Activated CD4-positive, alpha-beta memory T cell treated with anti-CD3 and anti-CD28 coated beads, Interleukin-2, amount 10 ng/mL, durations not matched to agents 7 days and 5 days (primary cell): ENCODE data around the gene CNOT2. TPM values are rescaled to one million over a fixed set of nuclear protein-coding genes. Genes with fewer than 3 reads are reported as not detected.
A peak's percentile ranks its signal among the peaks of the same experiment; 100 is the strongest.

Source experiments
- CTCF ChIA-PET: fragments of 350-600 bp; sonication (Branson Sonifier 250); formaldehyde crosslinking; loops from one replicate; lab custom pipeline; 2021; ENCODE audit warnings: antibody characterized with exemption, inconsistent platforms; lab: Charles Lee
- POLR2A ChIA-PET: fragments of 350-600 bp; sonication (Branson Sonifier 250); formaldehyde crosslinking; loops from one replicate; lab custom pipeline; 2021; ENCODE audit warnings: antibody characterized with exemption; lab: Charles Lee
- DNase-seq: peaks from one replicate; pipeline ENCODE4 v3.0.0-alpha.2; 2020
- H3K27ac Mint-ChIP-seq: one replicate; pipeline ENCODE4 v1.8.0; 2021; ENCODE audit warnings: mild to moderate bottlenecking, mixed read lengths
- H3K27me3 Mint-ChIP-seq: one replicate; pipeline ENCODE4 v1.8.0; 2021; ENCODE audit warnings: mixed read lengths
- H3K36me3 Mint-ChIP-seq: one replicate; pipeline ENCODE4 v1.8.0; 2021; ENCODE audit warnings: low read depth, mixed read lengths
- H3K4me1 Mint-ChIP-seq: one replicate; pipeline ENCODE4 v1.8.0; 2021; ENCODE audit warnings: mixed read lengths
- H3K4me3 Mint-ChIP-seq: one replicate; pipeline ENCODE4 v1.8.0; 2021; ENCODE audit warnings: mild to moderate bottlenecking, mixed read lengths
- H3K9me3 Mint-ChIP-seq: one replicate; pipeline ENCODE4 v1.8.0; 2021; ENCODE audit warnings: mixed read lengths
- total RNA-seq, 2 experiments: library from RNA; stranded (reverse); gene quantifications; one replicate each; pipeline ENCODE4 v1.2.3, GENCODE V29; 2021

CNOT2 gene
- total RNA-seq, 2 experiments from 2014 or later: 63.9 to 69.5 TPM

DNA sequence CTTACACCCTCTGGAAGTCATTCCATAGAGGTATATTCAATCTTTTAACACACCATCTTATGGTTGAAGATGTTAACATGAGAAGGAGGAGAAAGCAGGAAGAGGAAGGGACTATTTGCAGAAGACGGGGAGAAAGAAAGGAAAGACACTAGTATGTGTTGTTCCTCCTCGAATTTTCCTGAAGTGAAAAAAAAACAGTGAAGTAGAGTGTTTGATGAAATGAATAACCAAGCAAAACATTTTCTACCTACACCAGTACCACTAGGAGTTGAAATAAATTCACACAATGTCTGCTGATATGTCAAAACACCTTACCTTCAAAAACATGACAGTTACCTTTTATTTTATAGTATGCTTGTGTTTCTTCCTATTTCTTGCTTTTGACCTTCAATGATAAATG is 1.4 kb upstream of the CNOT2 start:
- H3K4me1 Mint-ChIP-seq: peaks cover 54% of the 10 kb centered on the region
- H3K27ac Mint-ChIP-seq: peak overlapping the region; percentile 100
- ChIA-PET CTCF (no interaction called here), POLR2A (no interaction called here)
- no peaks in the 10 kb centered on the region for H3K9me3 Mint-ChIP-seq
- no peak for DNase-seq
- H3K4me3 Mint-ChIP-seq: peak overlapping the region; percentile 100
- H3K27me3 Mint-ChIP-seq: no peaks in the 10 kb centered on the region
- H3K36me3 Mint-ChIP-seq: peaks cover 66% of the 10 kb centered on the region

DNA sequence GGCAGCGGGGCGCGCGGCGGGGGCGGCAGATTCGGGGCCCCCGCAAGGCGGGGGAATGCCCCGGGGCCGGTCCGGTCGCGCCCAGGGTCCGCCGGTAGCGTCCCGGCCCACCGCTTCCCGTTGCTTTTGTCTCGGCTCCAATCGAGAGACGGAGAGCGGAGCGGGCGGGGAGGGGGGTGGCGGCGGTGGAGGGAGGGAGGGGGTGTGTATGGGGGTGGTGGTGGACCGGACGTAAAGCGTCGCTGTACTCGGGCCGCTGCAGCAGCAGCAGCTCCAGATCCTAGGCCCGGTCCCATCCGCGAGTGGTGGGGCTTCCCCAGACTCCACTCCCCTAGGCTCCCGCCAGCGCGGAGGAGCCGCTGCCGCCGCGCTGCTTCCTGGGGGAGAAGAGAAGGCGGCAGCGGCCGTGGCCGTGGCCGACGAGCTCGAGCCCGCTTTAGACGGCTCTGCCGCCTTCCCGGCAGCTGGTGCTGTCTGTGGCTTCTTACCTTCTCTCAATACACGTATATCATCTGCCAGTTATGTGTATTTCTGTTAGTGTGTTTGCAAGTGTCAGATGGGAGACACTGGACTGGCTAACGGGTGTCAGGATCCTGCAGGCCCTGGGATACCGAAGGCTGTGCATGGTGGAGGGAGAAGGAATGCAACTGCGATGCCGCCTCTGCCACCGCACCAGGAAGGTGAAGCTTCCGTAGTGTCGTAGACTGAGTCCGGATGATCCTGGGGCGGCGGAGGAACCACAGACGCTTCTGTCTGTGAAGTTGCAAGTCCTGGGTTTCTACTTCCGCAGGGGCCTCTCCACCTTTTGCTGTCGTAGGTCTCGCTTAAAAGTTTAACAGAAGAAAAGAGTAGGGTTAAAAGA is 508 bp downstream of the CNOT2 start:
- POLR2A ChIA-PET: interaction anchor here (0.7 to 1.7 kb wide), 11 partner anchors 9 to 1596 kb away, joined by 3 to 7 read pairs (median 3); partner anchors contain the start of genes CCT2, FRS2 and RAB3IP
- CTCF ChIA-PET: no interaction called here
- H3K9me3 Mint-ChIP-seq: no peaks in the 10 kb centered on the region
- H3K27me3 Mint-ChIP-seq: no peaks in the 10 kb centered on the region
- H3K27ac Mint-ChIP-seq: peak overlapping the region; percentile 100
- peak overlapping the region; percentile 100 for H3K4me3 Mint-ChIP-seq
- peak; percentile 70 for DNase-seq
- peaks cover 63% of the 10 kb centered on the region for H3K4me1 Mint-ChIP-seq
- H3K36me3 Mint-ChIP-seq: peaks cover 67% of the 10 kb centered on the region

DNA sequence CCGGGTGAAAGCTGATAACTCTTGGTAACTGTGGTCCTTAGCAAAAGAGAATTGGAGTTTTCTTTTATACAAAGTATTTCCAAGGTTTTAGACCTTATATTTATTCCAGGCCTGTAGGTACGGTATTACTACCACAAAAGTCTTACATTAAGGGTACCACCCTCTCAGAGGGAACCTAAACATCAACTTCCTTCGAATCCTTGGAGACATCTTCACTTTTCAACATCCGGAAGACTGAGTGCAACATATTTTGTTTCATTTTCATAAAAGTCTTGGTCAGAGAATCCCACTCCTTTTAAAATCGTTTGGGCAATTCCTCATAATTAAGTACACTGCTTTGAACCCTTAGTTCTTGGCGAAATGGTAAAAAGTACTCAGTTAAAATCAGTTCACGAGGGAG is 1.2 kb downstream of the CNOT2 start:
- Mint-ChIP-seq H3K9me3 (no peaks in the 10 kb centered on the region), H3K4me3 (peak overlapping the region; percentile 100), H3K36me3 (peaks cover 65% of the 10 kb centered on the region), H3K4me1 (peaks cover 63% of the 10 kb centered on the region), H3K27me3 (no peaks in the 10 kb centered on the region), H3K27ac (peak overlapping the region; percentile 99)
- no peak for DNase-seq
- CTCF ChIA-PET: no interaction called here
- POLR2A ChIA-PET: interaction anchor here (0.7 to 1.7 kb wide), 9 partner anchors 8 to 1596 kb away, joined by 3 to 7 read pairs (median 3); partner anchors contain the start of genes CCT2, FRS2 and RAB3IP

DNA sequence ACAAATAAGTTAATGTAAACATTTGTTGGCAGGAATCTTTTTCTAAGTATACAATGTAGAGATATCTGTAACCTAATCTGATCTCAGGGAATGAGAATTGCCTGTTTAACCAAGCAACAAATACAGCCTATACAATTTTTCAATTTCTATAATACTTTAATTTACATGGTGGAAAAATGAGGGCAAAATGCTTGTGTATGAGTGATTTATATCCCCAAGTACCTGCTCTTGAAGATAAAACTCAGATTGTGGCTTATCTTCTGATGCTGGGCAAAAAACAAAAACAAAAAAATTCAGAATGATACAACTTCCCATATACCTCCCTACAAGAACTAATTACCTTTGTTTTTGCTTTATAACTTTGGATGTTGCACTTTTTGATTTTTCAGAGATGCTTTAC is 2.2 kb downstream of the CNOT2 start:
- DNase-seq: no peak
- POLR2A ChIA-PET: no interaction called here
- CTCF ChIA-PET: no interaction called here
- Mint-ChIP-seq H3K4me1 (peaks cover 57% of the 10 kb centered on the region), H3K9me3 (no peaks in the 10 kb centered on the region), H3K27ac (no peak overlapping the region), H3K4me3 (peak overlapping the region; percentile 100), H3K27me3 (no peaks in the 10 kb centered on the region), H3K36me3 (peaks cover 56% of the 10 kb centered on the region)

DNA sequence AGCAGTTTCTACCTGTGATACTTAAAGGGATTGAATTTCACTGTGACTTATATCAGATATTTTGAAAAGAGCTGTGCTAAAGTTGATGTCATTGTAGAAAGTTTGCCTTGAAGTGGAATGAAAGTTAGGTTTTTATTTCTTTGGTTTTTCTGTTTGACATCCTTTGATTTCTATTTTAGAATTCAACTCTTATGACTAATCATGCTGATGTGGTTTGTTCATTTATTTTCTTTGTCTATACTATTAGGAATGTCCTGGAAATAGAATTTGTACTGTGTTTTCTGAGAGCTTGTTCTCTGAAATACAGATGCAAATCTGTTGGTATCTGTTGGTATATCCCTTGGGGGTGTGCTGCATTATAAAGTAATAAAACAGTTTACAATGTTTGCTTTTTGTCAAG is 3.3 kb downstream of the CNOT2 start:
- H3K4me1 Mint-ChIP-seq: peaks cover 52% of the 10 kb centered on the region
- no peaks in the 10 kb centered on the region for H3K9me3 Mint-ChIP-seq
- no peak for DNase-seq
- peaks cover 52% of the 10 kb centered on the region for H3K36me3 Mint-ChIP-seq
- ChIA-PET CTCF (no interaction called here), POLR2A (no interaction called here)
- H3K27ac Mint-ChIP-seq: no peak overlapping the region
- no peaks in the 10 kb centered on the region for H3K27me3 Mint-ChIP-seq
- H3K4me3 Mint-ChIP-seq: no peak overlapping the region

DNA sequence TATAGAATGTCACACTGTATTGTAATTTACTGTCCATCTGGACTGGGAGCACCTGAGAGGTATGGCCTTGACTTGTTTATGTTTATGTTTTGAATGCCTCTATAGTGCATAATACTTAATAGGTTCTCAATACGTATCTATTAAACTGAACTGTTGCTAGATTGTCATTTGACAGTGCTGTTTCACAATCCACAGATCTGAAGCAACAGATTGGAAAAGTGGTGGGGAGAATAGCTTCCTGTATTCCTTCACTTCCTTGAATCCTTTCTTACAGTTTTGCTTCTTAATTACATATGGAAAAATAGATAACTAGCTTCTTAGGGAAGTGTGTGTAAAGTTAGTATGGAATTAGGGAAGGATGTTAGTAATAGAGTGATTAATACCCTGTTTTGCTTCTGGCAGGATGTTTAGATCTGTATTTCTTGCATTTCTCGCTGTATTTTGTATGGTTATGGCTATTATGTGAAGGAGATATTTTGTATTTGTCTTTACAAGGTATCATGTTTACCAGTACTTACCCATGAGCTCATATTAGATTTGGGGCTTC is 4.5 kb downstream of the CNOT2 start:
- no peak overlapping the region for H3K4me3 Mint-ChIP-seq
- no peak for DNase-seq
- no peaks in the 10 kb centered on the region for H3K9me3 Mint-ChIP-seq
- peaks cover 47% of the 10 kb centered on the region for H3K36me3 Mint-ChIP-seq
- ChIA-PET POLR2A (no interaction called here), CTCF (no interaction called here)
- H3K27me3 Mint-ChIP-seq: no peaks in the 10 kb centered on the region
- peaks cover 43% of the 10 kb centered on the region for H3K4me1 Mint-ChIP-seq
- no peak overlapping the region for H3K27ac Mint-ChIP-seq

DNA sequence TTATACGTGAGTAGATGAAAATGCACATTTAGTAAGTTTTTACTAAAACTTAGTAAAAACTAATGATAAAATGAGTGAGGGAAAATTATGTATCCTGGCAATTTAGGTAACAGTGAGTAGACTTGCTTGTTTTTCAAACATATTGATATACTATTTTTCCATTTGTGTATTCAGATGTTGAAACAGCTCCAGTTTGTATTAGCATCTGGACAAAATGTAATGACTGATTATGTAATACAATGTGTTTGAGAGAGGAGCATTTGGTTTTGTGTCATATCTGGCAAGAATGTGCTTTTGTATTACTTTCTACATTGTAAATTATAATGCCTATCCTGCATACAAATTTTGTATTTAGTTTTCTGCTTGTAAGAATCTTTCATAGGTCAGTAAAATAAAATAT is 5.6 kb downstream of the CNOT2 start:
- CTCF ChIA-PET: interaction anchor here (0.6 kb wide), 1 partner anchor 10 kb away, joined by 5 read pairs; no protein-coding TSS in a partner anchor
- peaks cover 40% of the 10 kb centered on the region for H3K36me3 Mint-ChIP-seq

DNA sequence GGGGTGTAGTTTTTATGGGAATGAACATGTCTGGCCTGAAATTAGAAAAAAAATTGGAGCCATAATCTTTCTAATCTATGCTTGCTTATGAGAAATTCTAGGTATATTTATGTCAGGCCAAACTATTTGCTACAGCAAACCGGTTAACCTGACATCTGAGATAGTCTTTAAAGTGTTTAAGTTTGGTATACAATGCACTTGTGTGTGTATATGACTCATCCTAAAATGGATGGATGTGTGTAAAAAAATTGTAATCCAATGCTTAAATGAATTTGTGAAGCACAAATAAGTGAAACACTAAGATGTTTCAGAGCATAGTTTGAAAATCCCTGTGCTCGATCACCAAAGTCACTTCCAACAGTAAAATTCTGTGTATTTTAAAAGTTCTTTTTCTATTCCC is 6.7 kb downstream of the CNOT2 start:
- DNase-seq: no peak
- Mint-ChIP-seq H3K36me3 (peaks cover 32% of the 10 kb centered on the region), H3K27me3 (no peaks in the 10 kb centered on the region), H3K27ac (no peak overlapping the region), H3K4me3 (no peak overlapping the region), H3K9me3 (no peaks in the 10 kb centered on the region), H3K4me1 (peaks cover 38% of the 10 kb centered on the region)
- ChIA-PET POLR2A (no interaction called here), CTCF (no interaction called here)

More for the DNA sequence above, 5.6 kb downstream of the CNOT2 start:
- POLR2A ChIA-PET: no interaction called here
- no peaks in the 10 kb centered on the region for H3K9me3 Mint-ChIP-seq
- no peak for DNase-seq
- no peak overlapping the region for H3K27ac Mint-ChIP-seq
- no peak overlapping the region for H3K4me3 Mint-ChIP-seq
- peaks cover 43% of the 10 kb centered on the region for H3K4me1 Mint-ChIP-seq
- H3K27me3 Mint-ChIP-seq: no peaks in the 10 kb centered on the region

DNA sequence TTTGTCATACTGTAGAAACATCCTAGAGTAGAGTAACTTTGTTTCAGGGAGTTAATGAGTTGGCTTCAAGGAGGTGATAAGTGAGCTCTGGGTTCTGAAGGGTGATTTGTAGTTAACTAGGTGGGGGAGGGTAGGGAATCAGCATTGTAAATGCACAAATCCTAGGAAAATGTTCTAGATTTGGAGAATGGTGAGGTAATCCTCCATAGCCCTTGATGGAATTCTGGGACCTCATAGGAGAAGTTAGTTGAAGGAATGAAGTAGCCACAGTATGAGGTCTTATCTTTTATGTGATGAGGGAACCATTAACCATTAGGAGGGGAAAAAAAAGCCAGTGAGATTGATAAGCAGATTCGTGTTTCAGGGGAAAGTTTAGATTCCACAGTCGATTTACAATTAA is 8.0 kb downstream of the CNOT2 start:
- Mint-ChIP-seq H3K9me3 (no peaks in the 10 kb centered on the region), H3K4me1 (peaks cover 27% of the 10 kb centered on the region), H3K27ac (no peak overlapping the region), H3K4me3 (no peak overlapping the region), H3K27me3 (no peaks in the 10 kb centered on the region), H3K36me3 (peaks cover 23% of the 10 kb centered on the region)
- POLR2A ChIA-PET: no interaction called here
- no peak for DNase-seq
- CTCF ChIA-PET: no interaction called here

DNA sequence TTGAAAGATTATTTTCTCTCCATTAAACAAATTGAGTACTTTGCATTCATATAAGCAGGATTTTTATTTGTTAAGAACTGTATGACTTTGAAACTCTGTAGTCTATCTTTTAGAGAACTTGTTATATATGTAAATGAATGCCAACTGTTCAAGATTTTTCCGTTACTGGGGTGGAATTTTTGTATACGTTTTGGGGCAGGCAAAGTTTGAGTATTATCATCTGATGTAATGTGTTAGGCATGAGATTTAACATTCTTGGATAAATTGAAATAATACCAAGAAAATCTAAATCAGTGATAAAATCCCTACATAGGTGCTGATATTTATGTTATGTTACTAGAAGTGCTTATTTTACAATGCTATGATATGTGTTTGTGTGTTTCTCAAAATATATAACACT is 8.4 kb downstream of the CNOT2 start:
- Mint-ChIP-seq H3K9me3 (no peaks in the 10 kb centered on the region), H3K27ac (no peak overlapping the region), H3K4me1 (peaks cover 24% of the 10 kb centered on the region), H3K4me3 (no peak overlapping the region), H3K36me3 (peaks cover 20% of the 10 kb centered on the region), H3K27me3 (no peaks in the 10 kb centered on the region)
- POLR2A ChIA-PET: no interaction called here
- CTCF ChIA-PET: no interaction called here
- no peak for DNase-seq

DNA sequence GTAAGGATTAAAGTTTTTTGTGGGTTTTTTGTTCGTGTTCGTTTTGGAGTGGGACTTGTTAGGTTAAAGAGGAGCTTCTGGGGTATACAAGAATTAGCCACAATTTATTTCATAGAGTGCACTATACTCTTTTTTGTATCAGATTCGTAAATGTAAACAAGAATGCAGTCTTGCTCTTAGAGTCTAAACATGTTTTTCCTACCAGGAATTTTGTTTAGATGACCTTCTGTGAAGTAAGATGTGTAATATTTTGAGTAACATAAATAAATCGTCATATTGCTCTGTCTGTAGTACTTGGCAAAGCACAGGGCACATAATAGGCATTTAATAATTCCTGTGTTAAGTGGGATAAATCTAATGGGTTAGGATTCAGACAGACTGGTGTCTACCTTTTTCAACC is 9.6 kb downstream of the CNOT2 start:
- CTCF ChIA-PET: no interaction called here
- peaks cover 19% of the 10 kb centered on the region for H3K4me1 Mint-ChIP-seq
- peaks cover 14% of the 10 kb centered on the region for H3K36me3 Mint-ChIP-seq
- no peaks in the 10 kb centered on the region for H3K9me3 Mint-ChIP-seq
- no peak overlapping the region for H3K4me3 Mint-ChIP-seq
- no peak overlapping the region for H3K27ac Mint-ChIP-seq
- H3K27me3 Mint-ChIP-seq: no peaks in the 10 kb centered on the region
- DNase-seq: no peak
- POLR2A ChIA-PET: interaction anchor here (1.0 kb wide), 1 partner anchor 9 kb away, joined by 3 read pairs; the partner anchor contains the start of gene CNOT2

DNA sequence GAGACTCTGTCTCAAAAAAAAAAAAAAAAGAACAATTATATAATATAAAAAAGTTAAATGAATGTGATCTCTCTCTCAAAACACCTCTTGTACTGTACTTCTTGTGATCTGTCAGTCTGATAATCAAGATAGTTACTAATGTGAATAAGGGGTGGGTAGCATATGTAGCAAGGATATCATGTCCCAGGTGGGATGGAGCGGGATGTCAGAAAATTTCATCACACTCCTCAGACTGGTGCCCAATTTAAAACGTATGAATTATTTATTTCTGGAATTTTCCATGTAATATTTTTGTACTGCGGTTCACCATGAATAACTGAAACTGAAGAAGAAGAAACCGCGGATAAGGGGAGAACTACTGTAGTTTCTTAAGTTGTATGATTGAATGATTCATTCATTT is 11.0 kb downstream of the CNOT2 start:
- POLR2A ChIA-PET: no interaction called here
- Mint-ChIP-seq H3K4me1 (peaks cover 15% of the 10 kb centered on the region), H3K27me3 (no peaks in the 10 kb centered on the region), H3K4me3 (no peak overlapping the region), H3K36me3 (peaks cover 12% of the 10 kb centered on the region), H3K27ac (no peak overlapping the region), H3K9me3 (no peaks in the 10 kb centered on the region)
- CTCF ChIA-PET: no interaction called here
- DNase-seq: no peak

DNA sequence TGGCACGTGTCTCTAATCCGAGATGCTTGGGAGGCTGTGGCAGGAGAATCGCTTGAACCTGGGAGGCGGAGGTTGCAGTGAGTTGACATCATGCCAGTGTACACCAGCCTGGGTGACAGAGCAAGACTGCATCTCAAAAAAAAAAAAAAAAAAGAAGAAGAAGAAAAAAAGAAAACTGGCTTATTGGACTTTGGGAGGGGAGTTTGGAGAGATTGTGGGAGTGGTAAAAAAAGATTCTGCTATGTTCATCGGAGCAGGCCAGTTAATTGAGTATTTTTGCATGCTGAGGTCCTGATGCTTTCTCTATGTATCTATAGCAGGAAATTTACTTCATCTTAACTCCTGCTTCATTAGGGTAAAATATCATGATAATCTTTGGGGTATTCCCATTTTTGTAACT is 11.6 kb downstream of the CNOT2 start:
- Mint-ChIP-seq H3K4me1 (peaks cover 15% of the 10 kb centered on the region), H3K27ac (no peak overlapping the region), H3K27me3 (no peaks in the 10 kb centered on the region), H3K9me3 (no peaks in the 10 kb centered on the region), H3K4me3 (no peak overlapping the region), H3K36me3 (peaks cover 18% of the 10 kb centered on the region)
- ChIA-PET CTCF (no interaction called here), POLR2A (interaction anchor here (1.0 kb wide), 1 partner anchor 11 kb away, joined by 3 read pairs; the partner anchor contains the start of gene CNOT2)
- DNase-seq: no peak
